GM18907 (cell line): ENCODE results near the gene OPA3.

Experiments
- ATAC-seq: cut with Tn5 transposase; IDR thresholded peaks from one replicate; pipeline ENCODE4 v1.9.1; 2021; ENCODE audit warnings: mild to moderate bottlenecking, moderate library complexity; ENCODE audit not compliant: unreplicated experiment

Gene OPA3

GRCh38 chr19:45484273-45484945 lies 100.2 kb downstream of the OPA3 start:
- ATAC-seq: no peak

- no peak for ATAC-seq
Measured at GRCh38 chr19:45483033-45483432, 101.6 kb downstream of the OPA3 start.

- peak; percentile 74 for ATAC-seq
Measured at GRCh38 chr19:45478454-45479238, 106.0 kb downstream of the OPA3 start.

- ATAC-seq: no peak
Measured at GRCh38 chr19:45477713-45478453, 106.7 kb downstream of the OPA3 start.
